KMS-11 (cell line): ENCODE measurements around the gene SELPLG.

Source experiments
- H2AFZ ChIP-seq: fragments of 200-600 bp; sonication (generic); 2 replicates; pipeline ENCODE4 v1.6.1; 2016; ENCODE audit warnings: antibody characterized with exemption, mixed run types, low read depth
- H3K27ac ChIP-seq: fragments of 200-600 bp; sonication (generic); 2 replicates; pipeline ENCODE4 v1.6.1; 2016; ENCODE audit warnings: mild to moderate bottlenecking, mixed run types
- H3K27me3 ChIP-seq: fragments of 200-600 bp; sonication (generic); 2 replicates; pipeline ENCODE4 v1.6.1; 2017; ENCODE audit warnings: mild to moderate bottlenecking, low read depth, mixed run types, moderate library complexity; ENCODE audit not compliant: insufficient read depth
- H3K36me3 ChIP-seq: fragments of 200-600 bp; sonication (generic); 2 replicates; pipeline ENCODE4 v1.6.1; 2017; ENCODE audit warnings: mild to moderate bottlenecking, mixed run types; ENCODE audit not compliant: insufficient read depth
- H3K4me1 ChIP-seq: fragments of 200-600 bp; sonication (generic); 2 replicates; pipeline ENCODE4 v1.6.1; 2016; ENCODE audit warnings: mild to moderate bottlenecking, low read depth, mixed run types; ENCODE audit not compliant: poor library complexity, severe bottlenecking
- H3K4me2 ChIP-seq: fragments of 200-600 bp; sonication (generic); 2 replicates; pipeline ENCODE4 v1.7.0; 2016; ENCODE audit warnings: mild to moderate bottlenecking, mixed run types
- H3K4me3 ChIP-seq: fragments of 200-600 bp; sonication (generic); IDR thresholded peaks from 2 replicates; pipeline ENCODE4 v1.6.1; 2017; ENCODE audit warnings: low read depth, low read length, mixed read lengths; ENCODE audit not compliant: insufficient read depth
- H3K79me2 ChIP-seq: fragments of 200-600 bp; sonication (generic); 2 replicates; pipeline ENCODE4 v1.6.1; 2016; ENCODE audit warnings: low read depth, mixed run types; ENCODE audit not compliant: insufficient read depth
- H3K9ac ChIP-seq: fragments of 200-600 bp; sonication (generic); 2 replicates; pipeline ENCODE4 v1.6.1; 2016; ENCODE audit warnings: mild to moderate bottlenecking, mixed run types
- H4K20me1 ChIP-seq: fragments of 200-600 bp; sonication (generic); 2 replicates; pipeline ENCODE4 v1.6.1; 2016; ENCODE audit warnings: mild to moderate bottlenecking, mixed run types; ENCODE audit not compliant: insufficient read depth
- CTCF ChIP-seq: fragments of 200-600 bp; sonication (generic); conservative IDR thresholded peaks from 2 replicates; pipeline ENCODE4 v1.6.1; 2017; ENCODE audit warnings: low read depth, mild to moderate bottlenecking, antibody characterized with exemption, low read length, moderate library complexity, mixed read lengths

Gene SELPLG

GRCh38 chr12:108603743-108604142, 30.0 kb downstream of the SELPLG start:
- no peak overlapping the region for H2AFZ ChIP-seq
- H3K9ac ChIP-seq = no peak overlapping the region
- no peaks in the 10 kb centered on the region for H3K79me2 ChIP-seq
- no peak overlapping the region for H3K27ac ChIP-seq
- H3K36me3 ChIP-seq = no peaks in the 10 kb centered on the region
- no peaks in the 10 kb centered on the region for H3K27me3 ChIP-seq
- no peak overlapping the region for H3K4me2 ChIP-seq
- H3K4me1 ChIP-seq = no peaks in the 10 kb centered on the region
- no peak overlapping the region for H3K4me3 ChIP-seq
- no peak for TF ChIP-seq CTCF
- H4K20me1 ChIP-seq = no peaks in the 10 kb centered on the region

GRCh38 chr12:108602976-108603704, 30.6 kb downstream of the SELPLG start:
- H3K4me2 ChIP-seq = no peak overlapping the region
- TF ChIP-seq CTCF = no peak
- H3K4me1 ChIP-seq = no peaks in the 10 kb centered on the region
- no peaks in the 10 kb centered on the region for H4K20me1 ChIP-seq
- no peak overlapping the region for H3K27ac ChIP-seq
- H2AFZ ChIP-seq = no peak overlapping the region
- no peaks in the 10 kb centered on the region for H3K36me3 ChIP-seq
- no peaks in the 10 kb centered on the region for H3K27me3 ChIP-seq
- no peaks in the 10 kb centered on the region for H3K79me2 ChIP-seq
- no peak overlapping the region for H3K9ac ChIP-seq
- no peak overlapping the region for H3K4me3 ChIP-seq

GRCh38 chr12:108602209-108602705, 31.4 kb downstream of the SELPLG start:
- no peaks in the 10 kb centered on the region for H3K36me3 ChIP-seq
- no peaks in the 10 kb centered on the region for H3K27me3 ChIP-seq
- no peak overlapping the region for H3K9ac ChIP-seq
- H3K4me3 ChIP-seq = no peak overlapping the region
- no peak overlapping the region for H3K4me2 ChIP-seq
- H3K4me1 ChIP-seq = no peaks in the 10 kb centered on the region
- H2AFZ ChIP-seq = no peak overlapping the region
- no peaks in the 10 kb centered on the region for H3K79me2 ChIP-seq
- TF ChIP-seq CTCF = no peak
- no peak overlapping the region for H3K27ac ChIP-seq
- H4K20me1 ChIP-seq = no peaks in the 10 kb centered on the region

- H3K4me2 ChIP-seq = no peak overlapping the region
- H3K79me2 ChIP-seq = no peaks in the 10 kb centered on the region
These were observed 33.0 kb downstream of the SELPLG start for GRCh38 chr12:108600702-108601007.

More at GRCh38 chr12:108600702-108601007, 33.0 kb downstream of the SELPLG start:
- no peak for TF ChIP-seq CTCF
- no peaks in the 10 kb centered on the region for H3K36me3 ChIP-seq
- no peaks in the 10 kb centered on the region for H3K27me3 ChIP-seq
- no peak overlapping the region for H3K4me3 ChIP-seq
- no peak overlapping the region for H3K27ac ChIP-seq
- H4K20me1 ChIP-seq = no peaks in the 10 kb centered on the region
- H3K9ac ChIP-seq = no peak overlapping the region
- no peaks in the 10 kb centered on the region for H3K4me1 ChIP-seq
- H2AFZ ChIP-seq = no peak overlapping the region
